Lower leg skin (tissue), 3 donors: ENCODE data around the gene RHO.

Experiments used
- CTCF ChIP-seq, 3 donors: fragments of 450-650 bp; IDR thresholded peaks; one replicate each; pipeline ENCODE4 v1.5.1; 2016; ENCODE audit warnings: antibody characterized with exemption in 3 of 3, mild to moderate bottlenecking in 3 of 3, moderate library complexity in 2 of 3
- POLR2A ChIP-seq, 2 donors: fragments of 450-650 bp; IDR thresholded peaks; one replicate each; pipeline ENCODE4 v1.6.1; 2016 to 2017; ENCODE audit warnings: antibody characterized with exemption in 2 of 2, mild to moderate bottlenecking in 1 of 2, moderate library complexity in 1 of 2

DNA sequence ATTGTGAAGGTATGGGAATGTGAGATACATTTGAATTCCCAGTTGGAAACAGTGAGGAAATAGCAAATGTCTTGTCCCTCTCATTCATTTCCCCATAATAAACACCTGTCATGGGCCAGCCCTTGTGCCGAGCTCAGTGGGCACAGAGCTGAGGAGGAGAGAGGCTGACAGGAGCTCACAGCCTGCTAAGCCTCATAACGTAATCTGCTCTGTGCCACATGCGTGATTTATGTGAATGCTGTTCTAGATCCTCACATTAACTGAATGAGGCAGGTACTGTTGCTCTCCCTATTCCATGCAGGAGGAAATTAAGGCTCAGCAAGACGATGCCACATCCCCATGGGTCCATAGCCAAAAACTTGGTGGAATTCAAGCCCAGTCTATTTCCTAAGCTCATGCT lies 35.2 kb upstream of the RHO start:
- TF ChIP-seq CTCF (IDR thresholded peaks at IDR 0.05) (no peak), POLR2A (IDR thresholded peaks at IDR 0.05) (no peak)
